Fibroblast of mammary gland (primary cell): ENCODE measurements around the gene DES.
A peak's percentile ranks its signal among the peaks of the same experiment; 100 is the strongest.
"Not testable (repeated sequence)": the region's sequence is repeated elsewhere in the genome, so short reads cannot be mapped to it uniquely, and the experiment has no call there.

Experiments used
- DNase-seq: peaks from one replicate; pipeline ENCODE4 v3.0.0-alpha.2; 2010; ENCODE audit warnings: low read depth
- H3K4me3 ChIP-seq: 2 replicates; pipeline ENCODE4 v1.5.1; 2011; ENCODE audit warnings: low read depth, mild to moderate bottlenecking, low read length, moderate library complexity; ENCODE audit not compliant: control insufficient read depth
- CTCF ChIP-seq: conservative IDR thresholded peaks from 2 replicates; pipeline ENCODE4 v1.5.1; 2011; ENCODE audit warnings: low read depth, low read length, inconsistent platforms; ENCODE audit not compliant: control insufficient read depth, insufficient read depth

The DES gene

GRCh38 chr2:219405451-219405850, 12.7 kb upstream of the DES start:
- no peak overlapping the region for H3K4me3 ChIP-seq
- TF ChIP-seq CTCF = peak; percentile 22
- no peak for DNase-seq

- TF ChIP-seq CTCF = no peak
- no peak overlapping the region for H3K4me3 ChIP-seq
- DNase-seq = no peak
These were observed 12.0 kb upstream of the DES start for GRCh38 chr2:219405958-219406860.

- H3K4me3 ChIP-seq = no peak overlapping the region
- no peak for TF ChIP-seq CTCF
- peak; percentile 94 for DNase-seq
These were observed 11.3 kb upstream of the DES start for GRCh38 chr2:219406861-219407230.

GRCh38 chr2:219407343-219407742, 10.8 kb upstream of the DES start:
- not testable (repeated sequence) for H3K4me3 ChIP-seq, DNase-seq

GRCh38 chr2:219408204-219408603, 10.0 kb upstream of the DES start:
- no peak for DNase-seq
- no peak overlapping the region for H3K4me3 ChIP-seq
- TF ChIP-seq CTCF = no peak

- no peak for TF ChIP-seq CTCF
- DNase-seq = no peak
- no peak overlapping the region for H3K4me3 ChIP-seq
These were observed 9.5 kb upstream of the DES start for GRCh38 chr2:219408631-219409030.

- DNase-seq = no peak
- TF ChIP-seq CTCF = no peak
- no peak overlapping the region for H3K4me3 ChIP-seq
These were observed 8.6 kb upstream of the DES start for GRCh38 chr2:219409619-219410018.
